GM12878 (cell line): ENCODE data around the gene MAPT. TPM values are rescaled to one million over a fixed set of nuclear protein-coding genes. Genes with fewer than 3 reads are reported as not detected.

ENCODE experiments used
- ATAC-seq: fragments of 200-7000 bp; cut with Tn5 transposase; 3 replicates; pipeline ENCODE4 v1.9.1; 2020; ENCODE audit warnings: mild to moderate bottlenecking, moderate library complexity
- BruUV-seq: library from RNA; stranded (reverse); fragments of 400-500 nt; replicated peaks from 2 replicates; lab custom pipeline; 2021; lab: Mats Ljungman, UMichigan
- CTCF ChIA-PET: fragments of 300-600 bp; sonication (Branson Sonifier 250); formaldehyde crosslinking; extraction: SDS; loops from one replicate; lab custom pipeline; 2021; ENCODE audit warnings: inconsistent platforms; lab: Yijun Ruan, JAX
- POLR2A ChIA-PET: fragments of 350-600 bp; formaldehyde crosslinking; extraction: SDS; loops from one replicate; lab custom pipeline; 2021; ENCODE audit warnings: inconsistent platforms; lab: Charles Lee
- RAD21 ChIA-PET: fragments of 300-600 bp; sonication (Branson Sonifier 250); formaldehyde crosslinking; loops from one replicate; lab custom pipeline; 2023; ENCODE audit warnings: antibody characterized with exemption; ENCODE audit not compliant: unreplicated experiment; lab: Charles Lee
- SMC1A ChIA-PET: fragments of 300-600 bp; sonication (Branson Sonifier 250); formaldehyde crosslinking; loops from one replicate; lab custom pipeline; 2023; ENCODE audit not compliant: unreplicated experiment, uncharacterized antibody; lab: Charles Lee
- DNase-seq: peaks from one replicate; pipeline ENCODE4 v3.0.0-alpha.2; 2011; ENCODE audit warnings: low read depth, low spot score
- FAIRE-seq: peaks from 3 replicates; lab custom pipeline; 2011; peaks lifted over from hg19 to GRCh38; lab: Jason Lieb, UNC
- H2AFZ ChIP-seq: 2 replicates; pipeline ENCODE4 v1.6.0; 2011; ENCODE audit warnings: low read depth, low read length, control low read depth; ENCODE audit not compliant: control insufficient read depth
- H3K27ac ChIP-seq: 2 replicates; pipeline ENCODE4 v1.5.1; 2011; ENCODE audit warnings: control low read depth; ENCODE audit not compliant: control insufficient read depth, insufficient read depth
- H3K27me3 ChIP-seq, 2 experiments: replicated peaks in 1 of 2; 2 replicates each; pipeline versions ENCODE4 v1.6.0 to v1.6.1; 2011; ENCODE audit warnings: low read length in 1 of 2; ENCODE audit not compliant: control insufficient read depth in 2 of 2, insufficient read depth in 2 of 2
- H3K36me3 ChIP-seq, 2 experiments: 2 replicates each; pipeline ENCODE4 v1.5.1; 2011; ENCODE audit warnings: low read length in 1 of 2; ENCODE audit not compliant: control insufficient read depth in 2 of 2, insufficient read depth in 2 of 2
- H3K4me1 ChIP-seq: 2 replicates; pipeline ENCODE4 v1.6.1; 2011; ENCODE audit warnings: mild to moderate bottlenecking, low read length, moderate library complexity, mixed read lengths; ENCODE audit not compliant: control insufficient read depth, insufficient read depth
- H3K4me2 ChIP-seq: 2 replicates; pipeline ENCODE4 v1.6.0; 2011; ENCODE audit warnings: control low read depth; ENCODE audit not compliant: control insufficient read depth, insufficient read depth
- H3K4me3 ChIP-seq: fragments of 200-600 bp; sonication (generic); 2 replicates; pipeline ENCODE4 v1.5.1; 2016
- H3K79me2 ChIP-seq: 2 replicates; pipeline ENCODE4 v1.6.0; 2011; ENCODE audit warnings: low read length; ENCODE audit not compliant: control insufficient read depth, insufficient read depth
- H3K9ac ChIP-seq: 2 replicates; pipeline ENCODE4 v1.8.0; 2011; ENCODE audit warnings: low read length, control low read depth, mixed read lengths; ENCODE audit not compliant: control insufficient read depth, insufficient read depth
- H3K9me3 ChIP-seq: replicated peaks from 3 replicates; pipeline ENCODE4 v1.5.1; 2011; ENCODE audit warnings: mild to moderate bottlenecking, low read length; ENCODE audit not compliant: control insufficient read depth, insufficient read depth
- H4K20me1 ChIP-seq: 2 replicates; pipeline ENCODE4 v1.6.0; 2011; ENCODE audit not compliant: control insufficient read depth, insufficient read depth
- ATF2 ChIP-seq: IDR thresholded peaks from 2 replicates; pipeline ENCODE4 v1.6.1; 2012; ENCODE audit warnings: low read length, inconsistent platforms
- BCLAF1 ChIP-seq: fragments of 450-650 bp; IDR thresholded peaks from 2 replicates; pipeline ENCODE4 v1.6.1; 2017; ENCODE audit warnings: antibody characterized with exemption, mild to moderate bottlenecking, moderate library complexity
- CEBPB ChIP-seq, 2 experiments: fragments of 150-350 bp in 1 of 2; IDR thresholded peaks; 2 replicates each; pipeline ENCODE4 v1.6.1; 2012 to 2014; ENCODE audit warnings: low read depth in 2 of 2, low read length in 2 of 2, borderline replicate concordance in 1 of 2, inconsistent platforms in 1 of 2
- E2F4 ChIP-seq: IDR thresholded peaks from 2 replicates; pipeline ENCODE4 v1.6.1; 2012; ENCODE audit warnings: low read depth, low read length, improper control_type of control experiment
- FOS ChIP-seq: IDR thresholded peaks from 3 replicates; pipeline ENCODE4 v1.6.1; 2011; ENCODE audit warnings: borderline replicate concordance; ENCODE audit not compliant: insufficient read length; ENCODE audit errors: extremely low read depth
- HSF1 ChIP-seq: fragments of 150-350 bp; IDR thresholded peaks from 2 replicates; pipeline ENCODE4 v1.6.1; 2014; ENCODE audit warnings: mild to moderate bottlenecking, low read depth, low read length
- RB1 ChIP-seq: fragments of 450-650 bp; formaldehyde crosslinking; IDR thresholded peaks from 2 replicates; pipeline ENCODE4 v1.6.1; 2017; ENCODE audit warnings: mild to moderate bottlenecking, borderline replicate concordance
- SKIL ChIP-seq: fragments of 450-650 bp; IDR thresholded peaks from 2 replicates; pipeline ENCODE4 v1.6.1; 2017; ENCODE audit warnings: mild to moderate bottlenecking, low read depth, inconsistent platforms; ENCODE audit not compliant: poor library complexity, severe bottlenecking
- SPI1 ChIP-seq: IDR thresholded peaks from 2 replicates; pipeline ENCODE4 v1.6.1; 2011; ENCODE audit warnings: low read depth, mild to moderate bottlenecking, low read length, moderate library complexity, borderline replicate concordance; ENCODE audit not compliant: insufficient read depth
- SRF ChIP-seq, 2 experiments: IDR thresholded peaks; 2 replicates each; pipeline ENCODE4 v1.6.1; 2011; ENCODE audit warnings: low read depth in 2 of 2, low read length in 2 of 2, mild to moderate bottlenecking in 1 of 2, moderate library complexity in 1 of 2
- YY1 ChIP-seq: IDR thresholded peaks from 2 replicates; pipeline ENCODE4 v1.6.1; 2011; ENCODE audit warnings: low read depth, mild to moderate bottlenecking, low read length
- WGBS: methylation state at CpG from one replicate; pipeline ENCODE4 v1.1.6; 2016; ENCODE audit warnings: low lambda C conversion rate; ENCODE audit not compliant: insufficient replicate concordance, insufficient coverage; ENCODE audit errors: missing lambda C conversion rate; 5-methylcytosine and 5-hydroxymethylcytosine counted together
- in situ Hi-C: fragments of 300-500 bp; cut with MboI; formaldehyde crosslinking; loops from 9 replicates; pipeline ENCODE4 v1.14.3; 2018; ENCODE audit warnings: mixed read lengths
- intact Hi-C: fragments of 100-400 bp; cut with micrococcal nuclease; formaldehyde crosslinking; loops from one replicate; pipeline ENCODE4 v1.14.2; 2022; ENCODE audit not compliant: unreplicated experiment
- polyA plus RNA-seq, 11 experiments: library from polyadenylated mRNA; depleted of rRNA in 4 of 11; unstranded in 6 of 11; stranded (reverse) in 5 of 11; fragments of >200 nt; fragmentation: Nextera tagmentation in 4 of 11; fragmentation: Illumina TruSeq in 1 of 11; extraction: Ambion mirVana in 4 of 11; extraction: Trizol in 1 of 11; gene quantifications; 1 replicate in 1 of 11; 2 replicates in 10 of 11; pipeline versions ENCODE4 v1.2.1 to v1.2.3, GENCODE V29; 2011 to 2016; ENCODE audit warnings: inconsistent platforms in 2 of 11, missing spikeins in 2 of 11, low read depth in 1 of 11
- total RNA-seq, 4 experiments: library from RNA; depleted of rRNA in 3 of 4; stranded (reverse); fragments of >200 nt in 3 of 4; fragmentation: Illumina TruSeq in 1 of 4; extraction: Trizol in 1 of 4; gene quantifications; 2 replicates each; pipeline versions ENCODE4 v1.2.1 to v1.2.3, GENCODE V29; 2013 to 2021

The MAPT gene
- total and polyA plus RNA-seq, 10 of the 15 experiments (the other 5 are each of a cell fraction or from before 2014, with no cell fraction given) = under 0.01 to 0.05 (median 0.03) TPM; not detected in 7

GRCh38 chr17:46002311-46002972 lies 108.1 kb downstream of the MAPT start:
- no peaks in the 10 kb centered on the region for H3K79me2 ChIP-seq
- RAD21 ChIA-PET = interaction anchor here (0.7 to 2.3 kb wide), 5 partner anchors 47 to 210 kb away, joined by 3 to 13 read pairs (median 4); partner anchors contain the start of gene KANSL1
- SMC1A ChIA-PET = interaction anchor here (0.7 to 3.1 kb wide), 7 partner anchors 42 to 210 kb away, joined by 3 to 12 read pairs (median 7); no protein-coding TSS in a partner anchor
- H3K9me3 ChIP-seq = no peaks in the 10 kb centered on the region
- H4K20me1 ChIP-seq = no peaks in the 10 kb centered on the region
- no peak overlapping the region for H3K4me3 ChIP-seq
- H3K9ac ChIP-seq = no peak overlapping the region
- H2AFZ ChIP-seq = no peak overlapping the region
- peak; percentile 16 for DNase-seq
- H3K27me3 ChIP-seq = no peaks in the 10 kb centered on the region
- FAIRE-seq = peak; percentile 98
- no peaks in the 10 kb centered on the region for H3K4me1 ChIP-seq
- no TSS peak for BruUV-seq
- peak; percentile 96 for ATAC-seq
- 11% methylated on average over 8 of the region's 8 CpGs for WGBS
- intact Hi-C loops = loop anchor here (1.0 kb wide), 1 partner anchor 211 kb away; no protein-coding TSS in a partner anchor
- no peak overlapping the region for H3K4me2 ChIP-seq
- H3K27ac ChIP-seq = no peak overlapping the region
- in situ Hi-C loops = loop anchor here (5.0 kb wide), 2 partner anchors 215 to 265 kb away; no protein-coding TSS in a partner anchor
- no peaks in the 10 kb centered on the region for H3K36me3 ChIP-seq
- POLR2A ChIA-PET = no interaction called here
- CTCF ChIA-PET = interaction anchor here (0.6 to 6.4 kb wide), 18 partner anchors 12 to 284 kb away, joined by 3 to 65 read pairs (median 4); no protein-coding TSS in a partner anchor
- no peak for TF ChIP-seq SRF (IDR thresholded peaks at IDR 0.05; ENCODE audit: low read depth in 2 of 2, low read length in 2 of 2)
- 0 out of 2 replicates have a peak, but pooled peaks have one; percentile 18 for TF ChIP-seq YY1
- no peak for TF ChIP-seq SPI1
- no peak for TF ChIP-seq HSF1
- no peak for TF ChIP-seq BCLAF1
- TF ChIP-seq E2F4 = no peak
- 0 out of 2 replicates have a peak, but pooled peaks have one; percentile 30 for TF ChIP-seq RB1
- TF ChIP-seq ATF2 = no peak
- TF ChIP-seq CEBPB (IDR thresholded peaks at IDR 0.05; ENCODE audit: borderline replicate concordance in 1 of 2, low read depth in 2 of 2, low read length in 2 of 2) = no peak
- TF ChIP-seq SKIL = no peak
- no peak for TF ChIP-seq FOS
